Measurements from ENCODE around the gene UST. TPM values are rescaled to one million over a fixed set of nuclear protein-coding genes. Genes with fewer than 3 reads are reported as not detected.

Gene UST
- total RNA-seq, 2 experiments from 2014 or later: 1.4 to 4.1 TPM

DNA sequence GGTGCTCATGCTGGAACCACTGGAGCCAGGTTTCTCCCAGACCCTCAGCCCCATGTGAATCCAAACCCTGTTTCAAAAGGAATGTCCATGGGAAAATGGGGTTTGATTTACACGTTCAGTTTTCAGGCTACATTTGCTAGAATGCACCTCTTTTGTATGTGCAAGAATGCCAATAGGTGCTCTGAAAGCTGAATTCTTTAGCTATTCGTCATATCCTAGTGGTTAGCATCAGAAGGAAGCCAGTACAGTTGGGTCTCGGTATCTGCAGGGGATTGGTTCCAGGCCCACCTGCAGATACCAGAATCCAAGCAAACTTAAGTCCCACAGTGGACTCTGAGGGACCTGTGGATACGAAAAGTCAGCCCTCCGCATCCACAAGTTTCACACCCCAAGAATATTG lies 93.4 kb downstream of the UST start:
- DNase-seq (ENCODE audit: low spot score): no peak
- Histone ChIP-seq H3K4me2 (ENCODE audit: low read length) (no peak overlapping the region), H3K27ac (ENCODE audit: low read depth, low read length, poor library complexity, severe bottlenecking) (no peak overlapping the region), H2AFZ (ENCODE audit: low read length) (no peak overlapping the region), H3K9me2 (ENCODE audit: insufficient read depth, low read length) (no peaks in the 10 kb centered on the region), H3K4me3 (ENCODE audit: low read depth, low read length, poor library complexity, severe bottlenecking) (no peak overlapping the region), H4K20me1 (ENCODE audit: insufficient read depth, low read length) (no peaks in the 10 kb centered on the region), H3K4me1 (ENCODE audit: insufficient read depth, low read length, poor library complexity, severe bottlenecking) (no peaks in the 10 kb centered on the region), H3K9me3 (ENCODE audit: low read length) (no peaks in the 10 kb centered on the region), H3K36me3 (ENCODE audit: insufficient read depth, low read length) (no peaks in the 10 kb centered on the region), H3K79me2 (ENCODE audit: insufficient read depth, low read depth, low read length) (no peaks in the 10 kb centered on the region)
- ChIA-PET POLR2A (no interaction called here), CTCF (ENCODE audit: unreplicated experiment) (no interaction called here)
- no peak for TF ChIP-seq EZH2phosphoT487 (IDR thresholded peaks at IDR 0.05; ENCODE audit: borderline replicate concordance, low read depth, low read length)
- TF ChIP-seq, protein P1, sequence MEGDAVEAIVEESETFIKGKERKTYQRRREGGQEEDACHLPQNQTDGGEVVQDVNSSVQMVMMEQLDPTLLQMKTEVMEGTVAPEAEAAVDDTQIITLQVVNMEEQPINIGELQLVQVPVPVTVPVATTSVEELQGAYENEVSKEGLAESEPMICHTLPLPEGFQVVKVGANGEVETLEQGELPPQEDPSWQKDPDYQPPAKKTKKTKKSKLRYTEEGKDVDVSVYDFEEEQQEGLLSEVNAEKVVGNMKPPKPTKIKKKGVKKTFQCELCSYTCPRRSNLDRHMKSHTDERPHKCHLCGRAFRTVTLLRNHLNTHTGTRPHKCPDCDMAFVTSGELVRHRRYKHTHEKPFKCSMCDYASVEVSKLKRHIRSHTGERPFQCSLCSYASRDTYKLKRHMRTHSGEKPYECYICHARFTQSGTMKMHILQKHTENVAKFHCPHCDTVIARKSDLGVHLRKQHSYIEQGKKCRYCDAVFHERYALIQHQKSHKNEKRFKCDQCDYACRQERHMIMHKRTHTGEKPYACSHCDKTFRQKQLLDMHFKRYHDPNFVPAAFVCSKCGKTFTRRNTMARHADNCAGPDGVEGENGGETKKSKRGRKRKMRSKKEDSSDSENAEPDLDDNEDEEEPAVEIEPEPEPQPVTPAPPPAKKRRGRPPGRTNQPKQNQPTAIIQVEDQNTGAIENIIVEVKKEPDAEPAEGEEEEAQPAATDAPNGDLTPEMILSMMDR (conservative IDR thresholded peaks at IDR 0.05; ENCODE audit: low read length): no peak
- BruUV-seq (replicated peaks): no TSS peak
- intact Hi-C loops (cut with micrococcal nuclease; ENCODE audit: unreplicated experiment): no loop called here

DNA sequence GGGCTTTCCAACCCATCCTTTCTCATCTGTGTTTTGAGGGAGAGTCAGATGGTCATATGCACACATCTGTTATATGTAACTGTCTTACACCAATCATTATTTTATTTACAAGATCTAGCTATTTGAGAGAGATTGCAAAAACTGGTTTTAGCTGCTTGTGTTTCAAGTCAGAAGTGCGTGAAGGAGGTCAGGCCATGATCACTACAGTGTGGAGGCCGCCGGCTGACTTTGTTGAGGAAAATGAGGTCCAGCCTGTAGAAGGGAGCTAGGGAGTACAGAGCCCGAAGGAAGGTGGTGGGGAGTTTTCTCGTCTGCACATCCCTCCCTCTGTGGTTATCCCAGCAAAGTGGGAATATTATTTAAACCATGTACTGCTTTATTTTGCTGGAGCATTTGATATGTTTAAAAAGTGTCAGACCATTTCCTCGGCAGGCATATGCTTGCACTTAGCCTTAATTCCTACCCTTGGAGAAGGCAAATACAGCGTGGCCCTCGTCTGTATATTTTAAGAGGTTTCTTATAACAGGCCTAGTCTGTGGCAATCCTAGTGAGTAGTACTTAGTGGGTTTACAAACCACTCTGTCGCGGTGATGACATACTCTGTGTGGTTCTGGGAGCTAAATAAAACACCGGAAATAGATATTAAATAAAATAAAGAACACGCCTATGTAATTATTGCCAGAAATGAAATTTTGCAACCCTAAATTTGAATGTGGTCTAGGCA lies 95.6 kb downstream of the UST start:
- Histone ChIP-seq H3K4me2 (ENCODE audit: low read length) (no peak overlapping the region), H3K9me3 (ENCODE audit: low read length) (no peaks in the 10 kb centered on the region), H2AFZ (ENCODE audit: low read length) (no peak overlapping the region), H3K4me3 (ENCODE audit: low read depth, low read length, poor library complexity, severe bottlenecking) (no peak overlapping the region), H3K79me2 (ENCODE audit: insufficient read depth, low read depth, low read length) (no peaks in the 10 kb centered on the region), H3K4me1 (ENCODE audit: insufficient read depth, low read length, poor library complexity, severe bottlenecking) (no peaks in the 10 kb centered on the region), H3K36me3 (ENCODE audit: insufficient read depth, low read length) (no peaks in the 10 kb centered on the region), H3K27ac (ENCODE audit: low read depth, low read length, poor library complexity, severe bottlenecking) (no peak overlapping the region), H4K20me1 (ENCODE audit: insufficient read depth, low read length) (no peaks in the 10 kb centered on the region), H3K9me2 (ENCODE audit: insufficient read depth, low read length) (no peaks in the 10 kb centered on the region)
- POLR2A ChIA-PET: no interaction called here
- CTCF ChIA-PET (ENCODE audit: unreplicated experiment): no interaction called here
- intact Hi-C loops (cut with micrococcal nuclease; ENCODE audit: unreplicated experiment): no loop called here
- BruUV-seq (replicated peaks): no TSS peak
- no peak for DNase-seq (ENCODE audit: low spot score)
- TF ChIP-seq EZH2phosphoT487 (IDR thresholded peaks at IDR 0.05; ENCODE audit: borderline replicate concordance, low read depth, low read length): no peak
- TF ChIP-seq, protein P1 (conservative IDR thresholded peaks at IDR 0.05; ENCODE audit: low read length): no peak

DNA sequence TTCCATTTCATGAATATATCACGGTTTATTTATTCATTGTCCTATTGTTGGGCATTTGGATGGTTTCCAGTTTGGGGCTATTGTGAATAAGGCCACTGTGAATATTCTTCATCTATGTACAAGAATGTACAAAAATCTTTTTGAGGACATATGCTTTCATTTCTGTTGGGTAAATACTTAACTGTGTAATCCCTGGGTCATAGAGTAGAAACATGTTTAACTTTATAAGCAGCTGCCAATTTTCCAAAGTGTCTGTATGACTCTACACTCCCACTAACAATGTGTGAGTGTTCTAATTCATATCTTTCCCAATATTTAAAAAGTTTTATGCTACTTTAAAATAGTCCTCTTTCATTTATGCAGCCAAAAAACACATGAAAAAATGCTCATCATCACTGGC lies 98.6 kb downstream of the UST start:
- H3K36me3 ChIP-seq (ENCODE audit: insufficient read depth, low read length): no peaks in the 10 kb centered on the region
- H3K9me2 ChIP-seq (ENCODE audit: insufficient read depth, low read length): no peaks in the 10 kb centered on the region
- no peaks in the 10 kb centered on the region for H3K9me3 ChIP-seq (ENCODE audit: low read length)
- ChIA-PET POLR2A (no interaction called here), CTCF (ENCODE audit: unreplicated experiment) (no interaction called here)
- DNase-seq (ENCODE audit: low spot score): no peak
- no peak overlapping the region for H2AFZ ChIP-seq (ENCODE audit: low read length)
- no peaks in the 10 kb centered on the region for H3K4me1 ChIP-seq (ENCODE audit: insufficient read depth, low read length, poor library complexity, severe bottlenecking)
- H3K27ac ChIP-seq (ENCODE audit: low read depth, low read length, poor library complexity, severe bottlenecking): no peak overlapping the region
- no TSS peak for BruUV-seq (replicated peaks)
- intact Hi-C loops (cut with micrococcal nuclease; ENCODE audit: unreplicated experiment): no loop called here
- H3K4me2 ChIP-seq (ENCODE audit: low read length): no peak overlapping the region
- TF ChIP-seq, protein P1 (conservative IDR thresholded peaks at IDR 0.05; ENCODE audit: low read length): no peak
- TF ChIP-seq EZH2phosphoT487 (IDR thresholded peaks at IDR 0.05; ENCODE audit: borderline replicate concordance, low read depth, low read length): no peak
- H3K79me2 ChIP-seq (ENCODE audit: insufficient read depth, low read depth, low read length): no peaks in the 10 kb centered on the region
- H3K4me3 ChIP-seq (ENCODE audit: low read depth, low read length, poor library complexity, severe bottlenecking): no peak overlapping the region
- H4K20me1 ChIP-seq (ENCODE audit: insufficient read depth, low read length): no peaks in the 10 kb centered on the region; the same call in 1 of the 2 replicates

All from OCI-LY7 (cell line).